GM12873 (cell line): ENCODE results near the gene NME3.

Experiments used
- CTCF ChIP-seq: IDR thresholded peaks from 2 replicates; pipeline ENCODE4 v1.5.1; 2012; ENCODE audit warnings: low read depth, mild to moderate bottlenecking, moderate library complexity, low read length, control low read depth; ENCODE audit not compliant: insufficient read depth; ENCODE audit errors: missing control alignments

The NME3 gene

GRCh38 chr16:1784977-1785845 is 13.9 kb upstream of the NME3 start:
- TF ChIP-seq CTCF = no peak

GRCh38 chr16:1782408-1783264 is 11.3 kb upstream of the NME3 start, which contains the start of the genes NUBP2 and SPSB3:
TSS of gene NUBP2 (plus strand) at chr16:1782960. CDS start at chr16:1783021, 61 bp downstream.
TSS of gene SPSB3 (minus strand) at chr16:1782571. CDS start at chr16:1781483, 1,088 bp downstream.
- TF ChIP-seq CTCF = no peak

GRCh38 chr16:1781758-1782407 is 10.5 kb upstream of the NME3 start:
- no peak for TF ChIP-seq CTCF

GRCh38 chr16:1781254-1781653 is 9.9 kb upstream of the NME3 start:
- TF ChIP-seq CTCF = no peak

GRCh38 chr16:1780677-1781072 is 9.3 kb upstream of the NME3 start:
- no peak for TF ChIP-seq CTCF

- no peak for TF ChIP-seq CTCF
These were observed 8.7 kb upstream of the NME3 start for GRCh38 chr16:1779741-1780676.
